Daoy (cell line): ENCODE measurements around the gene VWA8. TPM values are rescaled to one million over a fixed set of nuclear protein-coding genes. Genes with fewer than 3 reads are reported as not detected.
"Not testable (repeated sequence)": the region's sequence is repeated elsewhere in the genome, so short reads cannot be mapped to it uniquely, and the experiment has no call there.

Source experiments
- DNase-seq: peaks from one replicate; pipeline ENCODE4 v3.0.0-alpha.2; 2015; ENCODE audit warnings: low read depth
- total RNA-seq: library from RNA; depleted of rRNA; stranded (reverse); fragments of >200 nt; shearing (Covaris generic); gene quantifications from 2 replicates; pipeline ENCODE4 v1.2.3, GENCODE V29; 2014

The VWA8 gene
- total RNA-seq, 1 experiment from 2014 or later: 10.1 TPM

- DNase-seq: no peak
These were observed 403.2 kb downstream of the VWA8 start for GRCh38 chr13:41557719-41558118.

GRCh38 chr13:41554626-41555386, 406.1 kb downstream of the VWA8 start:
- no peak for DNase-seq

GRCh38 chr13:41554180-41554579, 406.7 kb downstream of the VWA8 start:
- DNase-seq: no peak

- DNase-seq: no peak
These were observed 408.9 kb downstream of the VWA8 start for GRCh38 chr13:41552031-41552430.

GRCh38 chr13:41550276-41550675, 410.6 kb downstream of the VWA8 start:
- no peak for DNase-seq

GRCh38 chr13:41549491-41549890, 411.4 kb downstream of the VWA8 start:
- DNase-seq: no peak

GRCh38 chr13:41548910-41549309, 412.0 kb downstream of the VWA8 start:
- no peak for DNase-seq

- DNase-seq: no peak
These were observed 412.9 kb downstream of the VWA8 start for GRCh38 chr13:41548031-41548430.

- DNase-seq: no peak
These were observed 413.5 kb downstream of the VWA8 start for GRCh38 chr13:41547251-41548000.

- DNase-seq: peak; percentile 89
These were observed 414.3 kb downstream of the VWA8 start for GRCh38 chr13:41546372-41547190.

- DNase-seq: no peak
These were observed 415.5 kb downstream of the VWA8 start for GRCh38 chr13:41545432-41545707.

- DNase-seq: no peak
These were observed 417.1 kb downstream of the VWA8 start for GRCh38 chr13:41543664-41544300.

GRCh38 chr13:41542799-41543198, 418.1 kb downstream of the VWA8 start:
- not testable (repeated sequence) for DNase-seq

GRCh38 chr13:41542281-41542680, 418.6 kb downstream of the VWA8 start:
- DNase-seq: no peak

- no peak for DNase-seq
These were observed 419.6 kb downstream of the VWA8 start for GRCh38 chr13:41541142-41541938.

GRCh38 chr13:41540240-41540639, 420.7 kb downstream of the VWA8 start:
- DNase-seq: not testable (repeated sequence)

GRCh38 chr13:41533266-41534052, 427.4 kb downstream of the VWA8 start:
- DNase-seq: no peak

- DNase-seq: no peak
These were observed 432.9 kb downstream of the VWA8 start for GRCh38 chr13:41528021-41528420.

GRCh38 chr13:41520660-41521630, 440.0 kb downstream of the VWA8 start:
- peak; percentile 82 for DNase-seq
